Hepatocyte (in vitro differentiated cells): ENCODE results near the gene PRSS48.

Experiments used
- EZH2 ChIP-seq: fragments of 200-600 bp; sonication (generic); IDR thresholded peaks from 2 replicates; pipeline ENCODE4 v1.6.1; 2016; ENCODE audit warnings: antibody characterized with exemption, mild to moderate bottlenecking, borderline replicate concordance
- TF ChIP-seq, protein P1 (sequence below): fragments of 200-600 bp; sonication (generic); IDR thresholded peaks from 2 replicates; pipeline ENCODE4 v1.5.1; 2016; ENCODE audit warnings: antibody characterized with exemption, mild to moderate bottlenecking; ENCODE audit not compliant: poor library complexity

DNA sequence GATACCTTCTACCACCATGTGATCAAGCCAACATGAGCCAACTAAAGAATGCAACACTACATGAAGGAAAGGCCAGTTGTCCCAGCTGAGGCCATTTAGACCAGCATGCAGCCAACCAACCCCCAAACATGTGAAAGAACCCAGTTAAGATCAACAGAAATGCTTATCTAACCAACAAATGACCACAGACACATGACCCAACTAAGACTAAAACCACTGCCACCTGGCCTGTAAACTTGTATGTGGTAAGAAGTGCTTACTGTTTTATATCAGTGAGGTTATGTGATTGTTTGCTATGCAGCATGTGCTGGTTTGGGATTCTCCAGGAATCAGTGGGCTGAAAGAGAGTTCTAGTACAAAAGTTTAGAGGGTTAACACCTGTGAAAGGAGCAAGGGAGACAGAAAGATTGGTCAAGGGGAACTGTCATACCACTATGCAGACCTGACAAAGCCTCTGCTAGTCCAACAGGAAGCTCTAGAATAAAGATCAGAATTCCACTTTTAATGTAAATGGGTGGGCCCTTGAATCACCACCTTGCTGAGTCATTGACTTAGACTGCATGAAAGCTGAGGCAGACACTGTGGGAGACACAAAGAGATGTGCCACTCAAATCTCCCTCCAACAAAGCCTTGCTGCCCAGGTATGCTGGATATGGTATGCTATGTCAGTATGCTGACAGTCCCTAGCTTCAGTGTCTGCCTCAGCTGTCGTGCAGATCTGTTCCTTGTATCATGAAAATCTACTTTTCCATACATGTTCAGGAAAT lies 54.5 kb downstream of the PRSS48 start:
- no peak for TF ChIP-seq EZH2
- TF ChIP-seq, protein P1, sequence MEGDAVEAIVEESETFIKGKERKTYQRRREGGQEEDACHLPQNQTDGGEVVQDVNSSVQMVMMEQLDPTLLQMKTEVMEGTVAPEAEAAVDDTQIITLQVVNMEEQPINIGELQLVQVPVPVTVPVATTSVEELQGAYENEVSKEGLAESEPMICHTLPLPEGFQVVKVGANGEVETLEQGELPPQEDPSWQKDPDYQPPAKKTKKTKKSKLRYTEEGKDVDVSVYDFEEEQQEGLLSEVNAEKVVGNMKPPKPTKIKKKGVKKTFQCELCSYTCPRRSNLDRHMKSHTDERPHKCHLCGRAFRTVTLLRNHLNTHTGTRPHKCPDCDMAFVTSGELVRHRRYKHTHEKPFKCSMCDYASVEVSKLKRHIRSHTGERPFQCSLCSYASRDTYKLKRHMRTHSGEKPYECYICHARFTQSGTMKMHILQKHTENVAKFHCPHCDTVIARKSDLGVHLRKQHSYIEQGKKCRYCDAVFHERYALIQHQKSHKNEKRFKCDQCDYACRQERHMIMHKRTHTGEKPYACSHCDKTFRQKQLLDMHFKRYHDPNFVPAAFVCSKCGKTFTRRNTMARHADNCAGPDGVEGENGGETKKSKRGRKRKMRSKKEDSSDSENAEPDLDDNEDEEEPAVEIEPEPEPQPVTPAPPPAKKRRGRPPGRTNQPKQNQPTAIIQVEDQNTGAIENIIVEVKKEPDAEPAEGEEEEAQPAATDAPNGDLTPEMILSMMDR = no peak
